Activated CD4-positive, CD25-positive, alpha-beta regulatory T cell treated with anti-CD3 and anti-CD28 coated beads, Interleukin-2, amount 50 U/mL, for 16 hours (primary cell): Measurements from ENCODE around the gene DNM3.

ENCODE experiments used
- DNase-seq: peaks from one replicate; pipeline ENCODE4 v3.0.0-alpha.2; 2020; ENCODE audit warnings: low read depth, low spot score

Gene DNM3

DNA sequence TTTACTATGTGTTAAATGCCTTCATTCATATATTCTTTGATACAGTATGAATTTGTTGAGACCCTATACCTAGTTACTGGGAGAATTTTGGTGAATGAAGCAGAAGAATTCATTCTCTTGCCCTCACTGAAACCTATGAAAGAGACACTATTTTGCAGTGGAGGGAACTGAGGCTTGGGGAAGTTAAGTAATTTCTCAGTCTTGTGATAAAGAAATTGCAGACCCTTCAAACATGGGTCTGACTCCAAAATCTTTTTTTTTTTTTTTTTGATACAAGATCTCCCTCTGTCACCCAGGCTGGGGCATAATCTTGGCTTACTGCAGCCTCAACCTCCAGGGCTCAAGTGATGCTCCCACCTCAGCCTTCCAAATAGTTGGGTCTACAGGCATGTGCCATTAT is 132.1 kb downstream of the DNM3 start:
- DNase-seq: no peak

DNA sequence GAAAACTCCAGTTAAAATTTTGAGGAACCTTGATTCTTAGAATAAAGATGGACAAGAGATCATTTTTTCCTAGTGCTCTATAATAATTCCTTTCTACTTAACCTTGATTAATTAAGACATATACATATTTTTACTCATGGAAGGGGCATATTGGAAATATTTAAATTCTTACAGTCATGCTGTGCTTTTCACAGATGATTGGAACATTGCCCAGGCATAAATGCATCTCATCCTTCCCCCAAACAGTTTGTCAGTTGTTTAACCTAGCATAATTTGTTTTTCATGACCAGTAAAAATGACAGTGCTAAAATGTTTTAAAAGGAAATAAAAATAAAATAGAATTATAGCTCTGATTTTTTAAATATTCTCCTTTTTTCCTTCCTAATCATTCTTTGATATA is 140.0 kb downstream of the DNM3 start:
- DNase-seq: no peak

GRCh38 chr1:171983584-171983983 is 142.3 kb downstream of the DNM3 start:
- no peak for DNase-seq

GRCh38 chr1:171984262-171984661 is 143.0 kb downstream of the DNM3 start:
- no peak for DNase-seq

GRCh38 chr1:171984850-171985485 is 143.7 kb downstream of the DNM3 start:
- no peak for DNase-seq

DNA sequence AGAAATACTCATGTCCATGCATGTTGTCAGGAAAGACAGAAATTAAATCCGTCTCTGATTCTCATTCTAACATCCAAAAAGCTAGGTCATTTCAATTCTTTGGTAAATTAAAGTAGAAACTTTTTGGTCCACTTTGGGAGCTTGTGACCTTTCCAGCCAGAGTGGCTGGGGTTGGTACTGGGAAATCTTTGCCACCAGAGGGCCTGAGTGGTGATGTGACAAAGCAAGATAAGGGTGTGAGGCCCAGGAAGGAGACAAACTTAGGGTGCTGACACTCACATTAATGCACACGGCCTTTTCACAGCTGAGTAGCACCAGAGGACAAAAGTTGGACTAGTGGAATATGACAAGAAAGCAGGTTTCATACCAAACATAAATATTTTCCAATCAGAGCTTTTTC is 144.3 kb downstream of the DNM3 start:
- DNase-seq: no peak

DNA sequence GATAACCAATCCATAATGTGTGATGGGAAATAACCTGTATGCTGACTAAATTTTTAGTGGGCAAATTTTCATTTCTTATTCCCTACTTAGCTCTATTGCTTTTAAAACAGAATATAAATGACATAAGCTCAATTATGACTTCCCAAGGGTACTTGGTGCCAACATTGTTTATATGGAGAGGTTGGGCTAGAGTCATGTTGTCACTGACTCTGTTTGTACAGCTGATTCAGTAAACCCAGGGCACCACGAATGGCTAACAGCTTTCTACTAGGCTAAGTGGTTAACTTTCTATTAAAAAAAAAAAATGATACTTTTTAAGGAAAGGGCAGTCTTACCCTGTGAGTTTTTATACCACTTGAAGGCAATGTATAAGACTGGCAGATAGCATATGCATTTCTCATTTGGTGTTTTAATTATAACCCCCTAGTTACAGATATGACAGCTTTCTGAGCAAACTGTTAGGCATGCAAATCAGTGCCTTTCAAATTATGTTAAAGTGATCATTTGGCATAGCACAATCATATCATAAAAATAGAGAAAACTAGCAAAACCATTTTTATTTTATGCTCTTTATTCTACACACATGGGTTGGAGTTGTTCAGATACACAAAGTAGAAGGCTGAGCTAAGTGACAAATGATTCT is 147.1 kb downstream of the DNM3 start:
- no peak for DNase-seq

GRCh38 chr1:171990371-171990770 is 149.1 kb downstream of the DNM3 start:
- no peak for DNase-seq

DNA sequence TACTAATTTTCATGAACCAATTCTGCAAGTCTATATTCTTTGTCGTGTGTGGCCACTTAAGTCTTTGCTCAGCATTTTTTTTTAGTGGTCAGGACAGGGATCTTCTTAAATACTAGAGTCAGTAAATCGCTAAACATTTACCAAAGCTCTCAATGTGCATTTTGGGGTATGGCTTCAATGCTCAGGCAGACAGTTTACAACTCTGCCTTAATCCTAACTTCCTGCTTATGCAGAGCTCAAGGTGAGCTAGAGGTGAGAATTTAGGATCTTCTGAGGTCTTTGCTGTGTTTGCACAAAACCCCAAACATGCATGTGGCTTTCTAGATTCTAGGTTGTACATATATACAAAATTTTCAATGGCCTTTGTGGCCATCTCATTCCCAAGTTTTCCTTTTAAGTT is 153.0 kb downstream of the DNM3 start:
- no peak for DNase-seq

DNA sequence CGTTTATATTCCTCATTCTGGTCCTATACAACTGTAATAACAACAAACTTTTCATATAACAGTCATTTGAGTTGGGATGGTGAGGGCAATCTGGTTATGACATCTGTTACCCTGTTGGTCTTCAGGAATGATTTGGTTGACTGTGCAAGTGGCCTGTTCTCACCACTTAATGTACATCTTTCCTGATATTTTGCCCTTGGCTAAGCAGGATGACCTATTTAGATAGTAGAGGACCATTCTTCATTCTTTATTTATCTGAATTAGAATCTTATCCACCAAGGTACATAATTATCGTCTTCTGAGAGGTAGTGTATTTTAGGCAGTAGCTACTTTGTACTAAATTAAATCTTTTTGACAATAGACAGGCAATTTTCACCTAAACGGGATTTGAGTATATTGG is 154.3 kb downstream of the DNM3 start:
- DNase-seq: no peak

DNA sequence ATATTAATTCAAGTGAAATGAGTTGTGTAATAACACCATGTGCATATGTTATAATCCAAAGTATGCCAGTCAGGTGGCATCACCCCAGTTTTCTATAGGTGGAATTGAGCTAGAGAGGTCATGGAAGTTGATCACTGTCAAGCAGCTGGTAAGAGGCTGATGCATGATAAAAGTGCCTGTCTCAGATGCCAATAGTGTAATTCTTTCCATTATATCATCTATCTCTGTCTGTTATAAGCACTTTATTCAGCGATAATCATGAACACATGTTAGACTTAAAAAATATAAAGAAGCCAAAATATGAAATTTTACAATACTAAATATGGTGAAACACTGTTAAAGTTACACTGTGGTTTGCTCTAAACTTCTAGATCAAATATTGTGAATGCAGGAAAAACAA is 156.6 kb downstream of the DNM3 start:
- DNase-seq: no peak

GRCh38 chr1:171998711-171999110 is 157.4 kb downstream of the DNM3 start:
- no peak for DNase-seq

DNA sequence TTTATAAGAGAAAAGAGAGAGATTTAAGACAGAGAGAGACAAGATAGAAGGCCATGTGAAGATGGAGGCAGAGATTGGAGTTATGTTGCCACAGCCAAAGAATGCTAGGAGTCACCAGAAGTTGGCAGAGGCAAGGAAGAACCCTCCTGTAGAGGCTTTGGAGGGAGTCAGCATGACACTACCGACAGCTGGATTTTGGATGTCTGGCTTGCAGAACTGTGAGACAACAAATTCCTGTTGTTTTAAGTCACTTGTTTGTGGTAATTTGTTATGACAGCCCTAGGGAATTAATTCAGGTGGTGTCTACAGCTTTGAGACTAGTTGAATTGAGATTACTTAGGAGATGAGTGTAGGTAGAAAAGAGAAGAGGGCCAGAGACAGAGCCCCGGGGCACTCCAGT is 158.5 kb downstream of the DNM3 start:
- DNase-seq: no peak

GRCh38 chr1:172001288-172001687 is 160.0 kb downstream of the DNM3 start:
- no peak for DNase-seq

DNA sequence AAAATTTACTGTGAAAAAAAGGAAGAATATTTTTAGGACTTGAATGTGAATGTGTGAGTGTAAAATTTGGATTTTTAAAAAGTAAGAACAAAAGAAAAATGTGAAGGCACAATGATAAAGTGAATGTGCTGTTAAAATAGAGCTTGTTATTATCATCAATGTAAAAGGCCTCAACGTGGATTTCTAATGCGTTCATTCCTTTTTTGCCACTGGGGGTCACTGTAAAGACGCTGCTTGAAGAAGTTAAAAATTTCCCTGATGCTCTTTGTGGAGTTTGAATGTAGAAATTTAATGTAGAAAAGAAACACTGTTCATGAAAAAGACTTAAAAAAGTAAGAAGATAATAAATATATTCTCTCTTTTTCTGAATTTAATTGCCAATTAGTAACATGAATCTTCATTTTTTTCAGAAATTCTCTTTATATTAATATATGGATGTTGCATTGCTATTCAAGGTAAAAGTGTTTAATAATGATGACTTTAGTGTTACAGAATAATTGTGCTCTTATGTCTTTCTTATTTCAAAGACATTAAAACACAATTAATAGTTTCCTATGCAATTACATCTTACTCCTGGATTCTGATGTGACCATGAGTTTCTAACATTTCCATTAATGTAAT is 161.5 kb downstream of the DNM3 start:
- peak; percentile 11 for DNase-seq

DNA sequence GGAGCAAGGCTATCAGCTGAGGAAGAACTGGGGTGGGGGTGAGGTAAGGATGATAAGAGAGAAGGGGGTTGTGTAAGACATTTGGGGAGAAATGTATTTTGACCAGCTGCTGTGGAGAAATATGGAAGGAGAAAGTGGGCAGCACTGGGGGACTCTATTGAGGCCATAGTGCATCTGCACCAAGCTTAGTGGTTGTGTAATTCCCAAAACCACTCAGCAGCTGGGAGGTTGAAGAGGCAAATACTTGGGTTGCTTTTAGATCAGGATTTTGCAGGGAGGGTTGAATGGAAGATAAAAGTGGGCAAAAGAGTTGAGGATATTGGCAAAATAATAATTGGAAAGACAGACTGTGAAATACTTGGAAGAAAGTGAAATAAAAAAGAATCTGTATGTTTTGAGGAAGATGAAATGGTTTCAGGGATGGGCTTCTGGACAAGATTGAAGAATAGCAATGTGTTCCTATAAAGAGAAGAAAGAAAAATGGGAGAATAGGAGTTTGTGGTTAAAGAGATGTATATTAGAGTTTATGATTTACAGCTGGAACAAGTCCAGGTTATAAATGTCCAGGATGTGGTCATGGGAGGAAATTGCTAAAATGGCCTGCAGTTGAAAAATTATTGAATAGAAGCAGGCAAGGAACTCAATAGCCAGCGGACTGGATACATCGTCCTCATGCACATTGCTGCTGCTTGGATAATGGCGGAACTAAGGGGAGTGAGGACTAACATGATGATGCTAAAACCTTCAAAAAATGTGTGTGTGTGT is 162.7 kb downstream of the DNM3 start:
- DNase-seq: no peak

- no peak for DNase-seq
These were observed 163.4 kb downstream of the DNM3 start for GRCh38 chr1:172004671-172005070.

DNA sequence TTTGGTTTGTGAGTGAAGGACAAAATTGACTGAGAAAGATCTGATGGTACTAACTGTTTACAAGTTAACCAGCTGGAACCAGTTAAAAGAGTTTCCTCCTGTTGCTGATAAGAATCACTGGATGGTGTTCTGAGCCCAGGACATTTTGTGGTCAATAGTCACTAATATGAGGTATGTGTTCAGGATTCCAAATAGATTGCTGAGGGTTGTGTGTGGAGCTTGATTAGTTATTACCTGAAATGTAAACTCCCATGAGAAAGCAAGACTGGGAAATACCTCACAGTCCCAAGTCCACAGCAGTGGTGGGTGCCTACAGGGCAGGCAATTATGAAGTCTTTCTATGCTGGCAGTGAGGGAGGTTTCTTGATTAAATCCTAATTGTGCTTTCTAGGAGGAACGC is 164.6 kb downstream of the DNM3 start:
- DNase-seq: no peak

DNA sequence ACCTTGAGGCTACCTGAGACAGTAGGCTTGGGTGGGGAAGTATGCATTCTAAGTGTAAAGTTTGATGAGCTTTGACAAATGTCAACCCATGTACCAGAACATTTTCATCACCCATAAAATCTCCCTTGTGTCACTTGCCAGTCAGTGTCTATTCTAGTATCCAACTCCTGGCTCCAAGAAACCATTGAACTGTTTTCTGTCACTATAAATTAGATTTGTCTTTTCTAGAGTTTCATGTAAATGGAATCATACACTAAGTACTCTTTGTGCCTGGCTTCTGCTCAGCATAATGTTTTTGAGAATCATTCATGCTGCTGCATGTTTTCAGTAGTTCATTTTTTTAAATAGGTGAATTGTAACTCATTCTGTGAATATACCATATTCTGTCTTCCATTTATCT is 165.4 kb downstream of the DNM3 start:
- no peak for DNase-seq

DNA sequence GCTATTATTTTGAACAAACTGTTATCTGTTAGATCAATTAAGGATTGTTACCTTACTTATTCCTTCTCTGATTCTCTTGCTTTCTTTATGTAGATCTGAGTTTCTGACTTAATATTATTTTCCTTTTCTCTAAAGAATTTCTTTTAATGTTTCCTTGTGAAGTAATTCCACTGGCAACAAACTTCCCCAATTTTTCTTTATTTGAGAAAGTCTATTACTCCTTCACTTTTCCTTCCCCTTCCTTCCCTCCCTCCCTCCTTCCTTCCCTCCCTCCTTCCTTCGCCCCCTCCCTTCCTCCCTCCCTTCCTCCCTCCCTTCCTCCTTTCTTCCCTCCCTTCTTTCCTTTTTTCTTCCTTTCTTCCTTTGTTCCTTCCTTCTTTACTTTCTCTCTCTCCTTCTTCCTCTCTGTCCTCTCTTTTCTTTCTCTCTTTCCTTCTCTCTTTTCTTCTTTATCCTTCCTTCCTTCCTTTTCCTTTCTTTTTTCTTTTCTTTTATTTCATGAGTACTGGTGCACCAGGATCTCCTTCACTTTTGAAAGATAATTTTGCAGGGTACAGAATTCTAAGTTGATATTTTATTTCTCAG is 177.5 kb downstream of the DNM3 start:
- no peak for DNase-seq

- no peak for DNase-seq
These were observed 178.7 kb downstream of the DNM3 start for GRCh38 chr1:172019976-172020375.

- no peak for DNase-seq
These were observed 183.2 kb downstream of the DNM3 start for GRCh38 chr1:172024516-172024915.
